HepG2 (cell line): ENCODE results near the gene MMP25.
"Not testable (repeated sequence)": the region's sequence is repeated elsewhere in the genome, so short reads cannot be mapped to it uniquely, and the experiment has no call there.

Experiments
- EZH2 ChIP-seq: conservative IDR thresholded peaks from 2 replicates; pipeline ENCODE4 v1.6.1; 2012; ENCODE audit warnings: mild to moderate bottlenecking, low read depth, low read length, moderate library complexity
- PTBP1 ChIP-seq: fragments of 200-400 bp; formaldehyde crosslinking; IDR thresholded peaks from 2 replicates; pipeline ENCODE4 v1.6.1; 2018; ENCODE audit warnings: low read length, low read depth; ENCODE audit not compliant: poor library complexity, severe bottlenecking
- SNAPC2 ChIP-seq: sonication (generic); formaldehyde crosslinking; IDR thresholded peaks from 2 replicates; pipeline ENCODE4 v1.8.1; 2022; ENCODE audit warnings: mild to moderate bottlenecking, missing genetic modification reagents
- SRSF9 ChIP-seq: fragments of 200-400 bp; formaldehyde crosslinking; IDR thresholded peaks from 2 replicates; pipeline ENCODE4 v1.6.1; 2018; ENCODE audit warnings: borderline replicate concordance, mild to moderate bottlenecking, low read depth, low read length; ENCODE audit not compliant: insufficient read depth, poor library complexity, severe bottlenecking
- ZBTB1 ChIP-seq: sonication (generic); formaldehyde crosslinking; IDR thresholded peaks from 2 replicates; pipeline ENCODE4 v1.4.0; 2020; ENCODE audit warnings: missing genetic modification reagents, borderline replicate concordance
- ZNF263 ChIP-seq: sonication (generic); formaldehyde crosslinking; IDR thresholded peaks from 2 replicates; pipeline ENCODE4 v1.4.0; 2020; ENCODE audit warnings: missing genetic modification reagents
- ZNF629 ChIP-seq: sonication (generic); formaldehyde crosslinking; conservative IDR thresholded peaks from 2 replicates; pipeline ENCODE4 v1.5.0; 2020; ENCODE audit warnings: missing genetic modification reagents

DNA sequence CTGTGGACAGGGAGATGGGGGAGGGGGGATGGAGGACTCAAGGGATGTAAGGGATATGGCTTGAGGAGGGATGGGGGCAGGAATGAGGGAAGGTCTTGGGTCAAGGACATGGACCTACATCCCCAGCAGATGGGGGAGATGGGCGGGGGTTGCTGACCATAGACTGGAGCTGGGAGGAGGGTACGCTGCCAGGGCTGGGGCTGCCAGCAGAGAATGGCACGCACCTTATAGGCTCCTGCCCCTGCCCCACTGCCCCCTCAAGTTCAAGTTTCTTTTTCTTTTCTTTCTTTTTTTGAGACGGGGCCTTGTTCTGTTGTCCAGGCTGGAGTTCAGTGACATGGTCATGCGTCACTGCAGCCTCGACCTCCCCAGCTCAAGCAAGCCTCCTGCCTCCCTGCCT is 29.6 kb downstream of the MMP25 start:
- not testable (repeated sequence) for TF ChIP-seq SNAPC2 (CRISPR knock-in tag); SRSF9; EZH2; ZNF629; ZNF263; PTBP1; ZBTB1 (CRISPR knock-in tag)
